Lower lobe of right lung (tissue), 2 donors: ENCODE data around the gene RAB27B. TPM values are rescaled to one million over a fixed set of nuclear protein-coding genes. Genes with fewer than 3 reads are reported as not detected.
"Not testable (repeated sequence)": the region's sequence is repeated elsewhere in the genome, so short reads cannot be mapped to it uniquely, and the experiment has no call there.

Experiments
- ATAC-seq, 2 donors: fragments of 200-7000 bp; cut with Tn5 transposase; one replicate each; pipeline ENCODE4 v1.9.1; 2020 to 2022; ENCODE audit warnings: mild to moderate bottlenecking in 2 of 2, moderate library complexity in 2 of 2
- DNase-seq: peaks from one replicate; pipeline ENCODE4 v3.0.0-alpha.2; 2020
- H3K27ac ChIP-seq: fragments of 200-600 bp; one replicate; pipeline ENCODE4 v1.8.0; 2022
- H3K27me3 ChIP-seq: fragments of 200-600 bp; one replicate; pipeline ENCODE4 v1.8.0; 2022; ENCODE audit warnings: low read depth
- H3K36me3 ChIP-seq: fragments of 200-600 bp; one replicate; pipeline ENCODE4 v1.8.0; 2022; ENCODE audit warnings: mild to moderate bottlenecking
- H3K4me1 ChIP-seq: fragments of 200-600 bp; one replicate; pipeline ENCODE4 v1.8.0; 2022
- H3K4me3 ChIP-seq: fragments of 200-600 bp; one replicate; pipeline ENCODE4 v1.8.0; 2022; ENCODE audit warnings: mild to moderate bottlenecking
- H3K9me3 ChIP-seq: fragments of 200-600 bp; one replicate; pipeline ENCODE4 v1.8.0; 2022
- intact Hi-C: fragments of 100-400 bp; cut with DNase I; formaldehyde crosslinking; loops from one replicate; pipeline ENCODE4 v1.11.0; 2022
- total RNA-seq: library from RNA; stranded (reverse); fragmentation: NEBNext Ultra II Directional; extraction: Animal tissue kit (Norgen Biotek cat#: 25700); gene quantifications from one replicate; pipeline ENCODE4 v1.2.1, GENCODE V29; 2021
- TF ChIP-seq, protein P1 (sequence below): fragments of 200-600 bp; IDR thresholded peaks from one replicate; pipeline ENCODE4 v1.8.0; 2022; ENCODE audit warnings: antibody characterized with exemption, mild to moderate bottlenecking
- donor health status: DM: no; HTN: yes; CAD: no; lungs with severe emphysema.

RAB27B gene
- total RNA-seq, 1 donor from 2014 or later: 20.1 TPM

DNA sequence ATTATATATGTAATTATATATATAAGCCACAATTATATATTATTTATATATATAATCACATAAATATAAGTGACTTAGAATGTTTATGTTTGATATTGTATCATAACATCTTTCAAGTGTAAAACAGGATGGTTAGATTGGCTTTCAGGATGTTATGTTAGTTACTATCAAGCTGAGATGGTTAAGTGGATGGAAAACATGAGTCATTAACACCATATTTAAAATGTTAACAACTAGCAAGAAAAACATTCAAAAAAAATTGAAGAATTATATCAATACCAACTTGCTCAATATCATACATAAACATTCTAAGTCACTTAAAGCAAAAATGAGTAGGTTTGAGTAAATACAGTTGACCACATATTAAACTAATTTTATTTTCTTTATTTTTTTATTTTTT is 21.8 kb upstream of the RAB27B start:
- no peak overlapping the region for H3K4me3 ChIP-seq
- H3K27ac ChIP-seq: no peak overlapping the region
- ATAC-seq (no peak), DNase-seq (no peak)
- H3K36me3 ChIP-seq: no peaks in the 10 kb centered on the region
- H3K9me3 ChIP-seq: no peaks in the 10 kb centered on the region
- H3K4me1 ChIP-seq: no peaks in the 10 kb centered on the region
- TF ChIP-seq, protein P1, sequence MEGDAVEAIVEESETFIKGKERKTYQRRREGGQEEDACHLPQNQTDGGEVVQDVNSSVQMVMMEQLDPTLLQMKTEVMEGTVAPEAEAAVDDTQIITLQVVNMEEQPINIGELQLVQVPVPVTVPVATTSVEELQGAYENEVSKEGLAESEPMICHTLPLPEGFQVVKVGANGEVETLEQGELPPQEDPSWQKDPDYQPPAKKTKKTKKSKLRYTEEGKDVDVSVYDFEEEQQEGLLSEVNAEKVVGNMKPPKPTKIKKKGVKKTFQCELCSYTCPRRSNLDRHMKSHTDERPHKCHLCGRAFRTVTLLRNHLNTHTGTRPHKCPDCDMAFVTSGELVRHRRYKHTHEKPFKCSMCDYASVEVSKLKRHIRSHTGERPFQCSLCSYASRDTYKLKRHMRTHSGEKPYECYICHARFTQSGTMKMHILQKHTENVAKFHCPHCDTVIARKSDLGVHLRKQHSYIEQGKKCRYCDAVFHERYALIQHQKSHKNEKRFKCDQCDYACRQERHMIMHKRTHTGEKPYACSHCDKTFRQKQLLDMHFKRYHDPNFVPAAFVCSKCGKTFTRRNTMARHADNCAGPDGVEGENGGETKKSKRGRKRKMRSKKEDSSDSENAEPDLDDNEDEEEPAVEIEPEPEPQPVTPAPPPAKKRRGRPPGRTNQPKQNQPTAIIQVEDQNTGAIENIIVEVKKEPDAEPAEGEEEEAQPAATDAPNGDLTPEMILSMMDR: no peak
- H3K27me3 ChIP-seq: no peaks in the 10 kb centered on the region
- intact Hi-C loops: no loop called here

DNA sequence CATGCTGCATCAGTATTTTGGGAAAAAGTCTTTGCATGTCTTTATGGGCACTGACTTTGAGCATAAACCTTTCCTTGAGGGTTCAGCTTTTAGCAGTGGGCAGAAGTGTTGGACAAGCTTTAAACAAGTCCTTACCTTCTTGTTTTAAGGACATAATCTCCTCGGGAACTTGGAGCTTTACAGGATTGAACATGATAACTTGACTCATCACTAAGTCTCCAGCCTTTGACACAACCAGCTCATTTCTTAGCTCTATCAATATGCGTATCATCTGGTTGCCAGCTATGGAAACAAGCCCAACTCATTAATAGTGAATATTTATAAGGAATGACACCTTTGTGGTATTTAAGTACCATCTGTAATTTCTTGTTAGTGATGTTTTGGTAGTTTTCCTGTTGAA is 21.0 kb upstream of the RAB27B start:
- Histone ChIP-seq H3K36me3 (no peaks in the 10 kb centered on the region), H3K4me3 (no peak overlapping the region), H3K27me3 (no peaks in the 10 kb centered on the region), H3K4me1 (no peaks in the 10 kb centered on the region), H3K9me3 (no peaks in the 10 kb centered on the region), H3K27ac (no peak overlapping the region)
- no peak for DNase-seq
- intact Hi-C loops: no loop called here
- ATAC-seq: no peak
- TF ChIP-seq, protein P1: no peak

DNA sequence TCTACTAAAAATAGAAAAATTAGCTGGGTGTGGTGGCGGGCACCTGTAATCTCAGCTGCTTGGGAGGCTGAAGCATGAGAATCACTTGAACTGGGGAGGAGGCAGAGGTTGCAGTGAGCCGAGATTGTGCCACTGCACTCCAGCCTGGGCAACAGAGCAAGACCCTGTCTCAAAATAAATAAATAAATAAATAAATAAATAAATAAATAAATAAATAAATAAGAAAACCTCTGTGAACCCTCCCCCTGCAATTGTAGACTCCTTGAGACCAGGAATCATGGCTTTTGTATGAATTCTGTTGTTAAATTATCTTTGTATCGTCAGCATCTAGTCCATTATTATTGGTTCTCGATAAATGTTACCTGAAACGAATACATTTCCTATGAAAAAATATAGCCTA is 17.6 kb upstream of the RAB27B start:
- H3K9me3 ChIP-seq, H3K27ac ChIP-seq, H3K27me3 ChIP-seq, ATAC-seq, DNase-seq, H3K36me3 ChIP-seq, intact Hi-C loops, H3K4me1 ChIP-seq, H3K4me3 ChIP-seq: not testable (repeated sequence)

DNA sequence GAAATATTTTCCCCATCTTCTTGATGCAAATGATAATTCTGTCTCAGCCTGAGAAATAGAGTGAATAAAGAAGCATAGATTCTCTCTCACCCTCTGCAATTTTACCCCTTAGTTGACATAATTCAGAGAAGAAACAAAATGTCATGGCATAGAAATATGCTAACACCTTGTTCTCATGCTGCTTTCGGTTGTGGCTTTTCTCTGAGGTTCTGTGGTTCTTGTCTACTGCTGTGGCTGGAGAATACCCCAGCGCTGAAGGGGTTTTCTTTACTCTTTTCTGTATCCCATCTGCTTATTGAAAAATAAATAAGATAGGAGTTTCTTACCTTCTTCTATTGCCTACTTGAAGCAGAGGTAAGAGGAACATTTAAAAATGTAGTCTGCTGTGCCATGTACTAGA is 15.4 kb upstream of the RAB27B start:
- no peak overlapping the region for H3K4me3 ChIP-seq
- no peaks in the 10 kb centered on the region for H3K36me3 ChIP-seq
- DNase-seq (no peak), ATAC-seq (no peak)
- no peak overlapping the region for H3K27ac ChIP-seq
- TF ChIP-seq, protein P1: no peak
- H3K4me1 ChIP-seq: no peaks in the 10 kb centered on the region
- H3K27me3 ChIP-seq: no peaks in the 10 kb centered on the region
- intact Hi-C loops: no loop called here
- H3K9me3 ChIP-seq: no peaks in the 10 kb centered on the region

DNA sequence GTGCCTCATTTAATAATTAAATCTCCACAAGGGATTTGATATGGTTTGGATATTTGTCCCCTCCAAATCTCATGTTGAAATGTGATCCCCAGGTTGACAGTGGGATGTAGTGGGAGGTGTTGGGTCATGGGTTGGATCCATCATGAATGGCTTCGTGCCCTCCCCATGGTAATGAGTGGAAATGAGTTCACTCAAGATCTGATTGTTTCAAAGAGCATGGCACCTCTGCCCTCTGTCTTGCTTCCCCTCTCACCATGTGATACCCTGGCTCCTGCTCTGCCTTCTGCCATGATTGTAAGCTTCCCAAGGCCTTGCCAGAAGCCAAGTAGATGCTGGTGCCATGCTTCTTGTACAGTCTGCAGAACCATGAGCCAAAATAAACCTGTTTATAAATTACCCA is 15.0 kb upstream of the RAB27B start:
- TF ChIP-seq, protein P1: no peak
- intact Hi-C loops: no loop called here
- no peak for DNase-seq
- Histone ChIP-seq H3K9me3 (no peaks in the 10 kb centered on the region), H3K36me3 (no peaks in the 10 kb centered on the region), H3K27ac (no peak overlapping the region), H3K4me1 (no peaks in the 10 kb centered on the region), H3K27me3 (no peaks in the 10 kb centered on the region), H3K4me3 (no peak overlapping the region)
- no peak for ATAC-seq

DNA sequence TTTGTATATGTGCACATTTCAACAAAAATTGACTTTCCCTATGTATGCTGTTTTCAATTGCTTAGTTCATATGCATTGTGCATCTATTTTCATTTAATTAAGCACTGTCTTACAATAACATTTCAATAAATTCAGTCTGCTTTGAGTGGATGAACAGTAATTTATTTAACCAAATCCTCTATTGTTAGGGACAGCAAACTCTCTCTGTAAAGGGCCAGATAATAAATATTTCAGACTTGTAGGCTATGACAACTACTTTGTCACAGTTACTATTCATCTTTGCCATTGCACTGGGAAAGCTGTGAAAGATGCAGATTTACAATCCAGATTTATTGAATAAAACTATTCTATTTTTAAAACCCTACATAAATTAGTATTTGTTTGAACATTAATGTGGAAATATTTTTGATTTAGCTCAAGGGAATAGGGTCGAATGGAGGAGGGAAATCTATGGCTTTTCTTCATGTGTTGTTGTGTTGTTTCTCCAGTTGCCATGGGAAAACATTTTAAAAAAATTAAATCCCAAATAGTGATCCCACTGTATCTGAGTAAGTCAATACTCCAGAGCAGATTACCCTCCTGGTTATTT is 14.2 kb upstream of the RAB27B start:
- no peak overlapping the region for H3K27ac ChIP-seq
- intact Hi-C loops: no loop called here
- no peaks in the 10 kb centered on the region for H3K27me3 ChIP-seq
- no peak for DNase-seq
- H3K9me3 ChIP-seq: no peaks in the 10 kb centered on the region
- TF ChIP-seq, protein P1: no peak
- no peak for ATAC-seq
- H3K36me3 ChIP-seq: no peaks in the 10 kb centered on the region
- no peaks in the 10 kb centered on the region for H3K4me1 ChIP-seq
- H3K4me3 ChIP-seq: no peak overlapping the region
